Gastroesophageal sphincter (tissue), 3 donors: Measurements from ENCODE around the gene DLGAP4.

Experiments used
- CTCF ChIP-seq, 4 experiments: fragments of 200-600 bp in 2 of 4; fragments of 450-650 bp in 2 of 4; sonication (generic) in 1 of 4; IDR thresholded peaks; one replicate each; pipeline ENCODE4 v1.5.1; 2017 to 2019; ENCODE audit warnings: antibody characterized with exemption in 4 of 4, mild to moderate bottlenecking in 2 of 4, moderate library complexity in 2 of 4
- EP300 ChIP-seq: sonication (generic); formaldehyde crosslinking; IDR thresholded peaks from one replicate; pipeline ENCODE4 v1.6.1; 2017; ENCODE audit warnings: antibody characterized with exemption, mild to moderate bottlenecking
- POLR2AphosphoS5 ChIP-seq: sonication (generic); formaldehyde crosslinking; IDR thresholded peaks from one replicate; pipeline ENCODE4 v1.6.1; 2017; ENCODE audit warnings: antibody characterized with exemption

- TF ChIP-seq CTCF (IDR thresholded peaks at IDR 0.05) (no peak), EP300 (no peak), POLR2AphosphoS5 (no peak)
Measured at GRCh38 chr20:36314734-36315544, 8.8 kb downstream of the DLGAP4 start.
